ENCODE data around the gene YIPF6.
"Not testable (repeated sequence)": the region's sequence is repeated elsewhere in the genome, so short reads cannot be mapped to it uniquely, and the experiment has no call there.

The YIPF6 gene

GRCh38 chrX:68498508-68499379 lies at the start of gene YIPF6:
Gene YIPF6, plus strand, starts transcription at chrX:68499051. Its CDS starts 16 bp downstream, at chrX:68499067.
- DNase-seq (ENCODE audit: low spot score) = peak; percentile 66

- no peak for DNase-seq (ENCODE audit: low spot score)
These were observed 47.1 kb upstream of the YIPF6 start for GRCh38 chrX:68451720-68452119.

- DNase-seq (ENCODE audit: low spot score) = no peak
These were observed 44.2 kb upstream of the YIPF6 start for GRCh38 chrX:68454476-68455150.

GRCh38 chrX:68455151-68455510 lies 43.7 kb upstream of the YIPF6 start:
- no peak for DNase-seq (ENCODE audit: low spot score)

- no peak for DNase-seq (ENCODE audit: low spot score)
These were observed 37.8 kb upstream of the YIPF6 start for GRCh38 chrX:68461093-68461492.

GRCh38 chrX:68461576-68461975 lies 37.3 kb upstream of the YIPF6 start:
- no peak for DNase-seq (ENCODE audit: low spot score)

- DNase-seq (ENCODE audit: low spot score) = no peak
These were observed 36.7 kb upstream of the YIPF6 start for GRCh38 chrX:68462197-68462596.

- DNase-seq (ENCODE audit: low spot score) = peak; percentile 15
These were observed 36.2 kb upstream of the YIPF6 start for GRCh38 chrX:68462653-68463052.

GRCh38 chrX:68463880-68464279 lies 35.0 kb upstream of the YIPF6 start:
- no peak for DNase-seq (ENCODE audit: low spot score)

- no peak for DNase-seq (ENCODE audit: low spot score)
These were observed 34.1 kb upstream of the YIPF6 start for GRCh38 chrX:68464796-68465195.

GRCh38 chrX:68480969-68481368 lies 17.9 kb upstream of the YIPF6 start:
- DNase-seq (ENCODE audit: low spot score) = no peak

- DNase-seq (ENCODE audit: low spot score) = not testable (repeated sequence)
These were observed 12.7 kb upstream of the YIPF6 start for GRCh38 chrX:68486198-68486597.

GRCh38 chrX:68487254-68487653 lies 11.6 kb upstream of the YIPF6 start:
- DNase-seq (ENCODE audit: low spot score) = no peak

GRCh38 chrX:68487924-68488323 lies 10.9 kb upstream of the YIPF6 start:
- DNase-seq (ENCODE audit: low spot score) = no peak

GRCh38 chrX:68488657-68489056 lies 10.2 kb upstream of the YIPF6 start:
- no peak for DNase-seq (ENCODE audit: low spot score)

- DNase-seq (ENCODE audit: low spot score) = no peak
These were observed 8.2 kb upstream of the YIPF6 start for GRCh38 chrX:68490644-68491043.

GRCh38 chrX:68492583-68492982 lies 6.3 kb upstream of the YIPF6 start:
- DNase-seq (ENCODE audit: low spot score) = no peak

GRCh38 chrX:68493776-68494175 lies 5.1 kb upstream of the YIPF6 start:
- not testable (repeated sequence) for DNase-seq (ENCODE audit: low spot score)

GRCh38 chrX:68498044-68498507 lies 775 bp upstream of the YIPF6 start:
- DNase-seq (ENCODE audit: low spot score) = peak; percentile 0

- DNase-seq (ENCODE audit: low spot score) = no peak
These were observed 973 bp downstream of the YIPF6 start for GRCh38 chrX:68499543-68500504.

GRCh38 chrX:68503836-68504636 lies 5.2 kb downstream of the YIPF6 start:
- DNase-seq (ENCODE audit: low spot score) = no peak
